ENCODE measurements around the gene FLVCR2. TPM values are rescaled to one million over a fixed set of nuclear protein-coding genes. Genes with fewer than 3 reads are reported as not detected.
A peak's percentile ranks its signal among the peaks of the same experiment; 100 is the strongest.

FLVCR2 gene
- total RNA-seq, 1 donor from 2014 or later: 3.2 TPM

DNA sequence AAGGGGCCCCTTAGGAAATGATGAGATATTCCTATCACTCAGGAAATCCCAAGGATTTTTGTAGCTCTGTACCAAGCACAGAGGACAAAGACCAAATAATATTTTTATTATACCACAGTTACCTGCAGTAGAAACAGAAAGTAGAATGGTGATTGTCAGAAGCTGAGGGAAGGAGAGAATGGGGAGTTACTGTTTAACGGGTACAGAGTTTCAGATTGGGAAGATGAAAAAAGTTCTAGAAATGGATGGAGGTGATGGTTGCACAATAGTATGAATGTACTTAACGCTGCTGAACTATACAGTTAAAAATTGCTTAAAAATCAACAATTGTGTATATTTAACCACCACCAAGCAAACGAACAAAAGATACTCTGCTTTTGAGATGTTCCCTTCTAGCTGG, 24.1 kb downstream of the FLVCR2 start:
- TF ChIP-seq, protein P1, sequence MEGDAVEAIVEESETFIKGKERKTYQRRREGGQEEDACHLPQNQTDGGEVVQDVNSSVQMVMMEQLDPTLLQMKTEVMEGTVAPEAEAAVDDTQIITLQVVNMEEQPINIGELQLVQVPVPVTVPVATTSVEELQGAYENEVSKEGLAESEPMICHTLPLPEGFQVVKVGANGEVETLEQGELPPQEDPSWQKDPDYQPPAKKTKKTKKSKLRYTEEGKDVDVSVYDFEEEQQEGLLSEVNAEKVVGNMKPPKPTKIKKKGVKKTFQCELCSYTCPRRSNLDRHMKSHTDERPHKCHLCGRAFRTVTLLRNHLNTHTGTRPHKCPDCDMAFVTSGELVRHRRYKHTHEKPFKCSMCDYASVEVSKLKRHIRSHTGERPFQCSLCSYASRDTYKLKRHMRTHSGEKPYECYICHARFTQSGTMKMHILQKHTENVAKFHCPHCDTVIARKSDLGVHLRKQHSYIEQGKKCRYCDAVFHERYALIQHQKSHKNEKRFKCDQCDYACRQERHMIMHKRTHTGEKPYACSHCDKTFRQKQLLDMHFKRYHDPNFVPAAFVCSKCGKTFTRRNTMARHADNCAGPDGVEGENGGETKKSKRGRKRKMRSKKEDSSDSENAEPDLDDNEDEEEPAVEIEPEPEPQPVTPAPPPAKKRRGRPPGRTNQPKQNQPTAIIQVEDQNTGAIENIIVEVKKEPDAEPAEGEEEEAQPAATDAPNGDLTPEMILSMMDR (IDR thresholded peaks at IDR 0.05; ENCODE audit: borderline replicate concordance): no peak
- H3K36me3 ChIP-seq: no peaks in the 10 kb centered on the region
- DNase-seq: no peak
- peaks cover 29% of the 10 kb centered on the region for H3K4me1 ChIP-seq
- intact Hi-C loops (cut with micrococcal nuclease): no loop called here
- H3K9me3 ChIP-seq (replicated peaks): no peaks in the 10 kb centered on the region
- H3K27ac ChIP-seq (replicated peaks): no peak overlapping the region
- no peaks in the 10 kb centered on the region for H3K27me3 ChIP-seq (ENCODE audit: low read depth)
- no peak overlapping the region for H3K4me3 ChIP-seq

DNA sequence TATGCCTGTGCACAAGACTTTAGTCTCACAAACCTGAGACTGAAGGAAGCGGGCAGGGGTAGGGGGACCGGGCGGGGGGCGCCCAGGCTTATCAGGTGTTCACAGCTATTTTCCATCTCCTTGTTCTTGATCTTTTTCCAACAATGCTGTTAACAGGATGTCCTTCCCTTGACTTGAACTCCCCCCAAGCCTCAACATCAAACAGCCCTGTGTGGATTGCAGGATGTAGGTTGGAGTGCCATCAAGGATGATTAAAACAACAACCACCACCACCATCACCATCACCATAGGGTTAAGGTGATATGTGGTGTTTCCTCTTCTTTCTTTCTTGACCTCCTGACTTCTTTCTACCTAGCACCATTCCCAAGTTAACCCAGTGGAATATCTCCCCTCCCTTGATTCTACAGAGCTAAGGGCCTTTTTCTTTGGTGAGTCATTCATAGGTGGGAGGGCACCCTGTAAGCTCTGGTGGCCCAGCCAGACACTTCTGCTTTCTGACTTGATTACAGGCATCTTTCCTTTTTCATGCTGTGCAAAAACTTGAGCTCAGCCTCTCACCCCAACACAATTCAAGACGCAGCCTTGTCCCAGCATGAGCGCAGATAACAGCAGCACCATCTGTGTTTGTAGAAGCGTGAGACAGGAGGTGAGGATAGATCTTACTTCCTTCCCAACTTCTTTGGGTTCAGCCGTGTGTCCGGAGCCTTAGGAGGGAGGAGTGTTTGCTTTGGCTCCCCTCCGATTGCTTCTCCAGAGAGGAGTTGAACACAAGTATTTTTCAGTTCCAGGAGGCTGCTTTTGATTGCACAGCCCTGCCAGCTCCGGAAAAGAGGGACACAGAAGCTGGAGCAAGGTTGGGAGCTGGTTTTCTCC, 26.8 kb downstream of the FLVCR2 start:
- Histone ChIP-seq H3K27me3 (ENCODE audit: low read depth) (no peaks in the 10 kb centered on the region), H3K9me3 (replicated peaks) (peaks cover 5% of the 10 kb centered on the region), H3K4me1 (peaks cover 50% of the 10 kb centered on the region), H3K36me3 (no peaks in the 10 kb centered on the region), H3K4me3 (peak overlapping the region; percentile 40), H3K27ac (replicated peaks) (peak overlapping the region; percentile 65)
- peak; percentile 49 for DNase-seq
- intact Hi-C loops (cut with micrococcal nuclease): no loop called here
- TF ChIP-seq, protein P1 (IDR thresholded peaks at IDR 0.05; ENCODE audit: borderline replicate concordance): no peak

DNA sequence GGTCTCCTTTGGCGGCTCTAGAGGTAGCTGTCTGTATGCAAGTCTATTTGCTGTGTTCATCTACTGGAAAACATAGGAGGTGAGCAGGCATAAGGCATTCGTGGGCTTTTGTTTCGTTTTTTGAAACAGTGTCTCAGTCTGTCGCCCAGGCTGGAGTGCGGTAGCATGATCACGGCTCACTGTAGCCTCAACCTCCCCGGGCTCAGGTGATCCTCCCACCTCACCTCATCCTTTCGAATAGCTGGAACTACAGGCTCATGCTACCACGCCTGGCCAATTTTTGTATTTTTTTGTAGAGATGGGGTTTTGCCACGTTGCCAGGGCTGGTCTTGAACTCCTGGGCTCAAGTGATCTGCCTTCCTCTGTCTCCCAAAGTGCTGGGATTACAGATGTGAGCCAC, 27.5 kb downstream of the FLVCR2 start:
- TF ChIP-seq, protein P1 (IDR thresholded peaks at IDR 0.05; ENCODE audit: borderline replicate concordance): no peak
- no peaks in the 10 kb centered on the region for H3K27me3 ChIP-seq (ENCODE audit: low read depth)
- peak overlapping the region; percentile 65 for H3K27ac ChIP-seq (replicated peaks)
- DNase-seq: no peak
- peak overlapping the region; percentile 40 for H3K4me3 ChIP-seq
- intact Hi-C loops (cut with micrococcal nuclease): no loop called here
- H3K9me3 ChIP-seq (replicated peaks): peaks cover 5% of the 10 kb centered on the region
- H3K36me3 ChIP-seq: no peaks in the 10 kb centered on the region
- peaks cover 57% of the 10 kb centered on the region for H3K4me1 ChIP-seq

DNA sequence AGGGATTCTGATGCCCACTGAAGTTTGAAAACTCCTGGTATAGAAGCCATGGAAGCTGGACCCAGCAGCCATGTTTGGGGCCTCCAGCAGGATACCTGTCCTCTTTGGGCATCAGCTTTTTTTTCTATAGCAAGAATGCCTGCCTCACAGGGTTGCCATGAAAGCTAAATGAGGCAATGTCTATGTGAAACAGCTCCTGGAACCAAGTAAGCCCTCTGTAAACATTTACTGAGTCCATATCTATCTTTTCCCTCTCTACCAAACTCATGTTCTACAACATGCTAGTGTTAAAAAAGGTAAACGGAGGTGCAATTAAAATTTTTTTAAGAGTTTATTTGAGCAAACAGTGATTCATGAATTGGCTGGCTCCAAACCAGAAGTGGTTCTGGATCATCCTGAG, 28.6 kb downstream of the FLVCR2 start:
- TF ChIP-seq, protein P1 (IDR thresholded peaks at IDR 0.05; ENCODE audit: borderline replicate concordance): no peak
- no peaks in the 10 kb centered on the region for H3K27me3 ChIP-seq (ENCODE audit: low read depth)
- H3K9me3 ChIP-seq (replicated peaks): peaks cover 5% of the 10 kb centered on the region
- no peak overlapping the region for H3K27ac ChIP-seq (replicated peaks)
- no peak for DNase-seq
- H3K4me3 ChIP-seq: no peak overlapping the region
- intact Hi-C loops (cut with micrococcal nuclease): no loop called here
- H3K36me3 ChIP-seq: no peaks in the 10 kb centered on the region
- H3K4me1 ChIP-seq: peaks cover 63% of the 10 kb centered on the region

DNA sequence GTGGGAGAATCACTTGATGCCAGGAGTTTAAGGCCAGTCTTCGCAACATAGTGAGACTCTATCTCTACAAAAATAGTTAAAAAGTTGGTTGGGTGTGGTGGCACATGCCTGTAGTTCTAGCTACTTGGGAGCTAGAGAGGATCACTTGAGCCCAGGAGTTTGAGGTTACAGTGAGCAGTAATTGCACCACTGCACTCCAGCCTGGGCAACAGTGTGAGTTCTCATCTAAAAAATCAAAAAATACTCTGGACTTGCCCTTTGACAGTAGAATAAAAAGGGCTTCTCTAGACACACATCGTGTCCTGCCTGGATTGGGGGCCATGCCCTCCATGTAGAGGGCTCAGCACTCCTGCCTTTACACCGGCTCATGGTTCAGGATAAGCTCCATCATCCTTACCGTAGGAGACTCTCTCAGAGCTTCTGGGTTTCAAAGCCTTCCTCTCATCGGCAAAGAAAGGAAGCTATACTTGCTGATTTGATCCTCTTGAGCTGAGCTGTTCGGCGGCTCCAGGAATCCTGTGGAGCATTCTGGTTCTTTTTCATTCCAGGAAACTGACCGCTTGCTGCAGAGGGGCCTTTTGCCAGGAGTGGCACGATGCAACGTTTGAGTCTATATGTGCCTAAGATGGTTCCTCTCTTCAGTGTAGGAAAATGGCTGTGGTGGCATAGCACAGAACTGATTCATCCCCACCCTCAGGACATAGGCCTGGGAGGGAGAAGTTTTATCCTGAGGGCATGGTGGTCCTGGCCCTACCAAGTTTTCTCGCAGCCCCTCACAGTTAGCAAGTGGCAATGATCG, 29.6 kb downstream of the FLVCR2 start:
- H3K27me3 ChIP-seq (ENCODE audit: low read depth): no peaks in the 10 kb centered on the region
- no peak overlapping the region for H3K4me3 ChIP-seq
- no peaks in the 10 kb centered on the region for H3K36me3 ChIP-seq
- H3K9me3 ChIP-seq (replicated peaks): peaks cover 5% of the 10 kb centered on the region
- H3K4me1 ChIP-seq: peaks cover 63% of the 10 kb centered on the region
- intact Hi-C loops (cut with micrococcal nuclease): no loop called here
- TF ChIP-seq, protein P1 (IDR thresholded peaks at IDR 0.05; ENCODE audit: borderline replicate concordance): no peak
- no peak overlapping the region for H3K27ac ChIP-seq (replicated peaks)
- DNase-seq: no peak
